Heart left ventricle (tissue), 13 donors: ENCODE results near the gene SPATS2L.

ENCODE experiments used
- POLR2A ChIP-seq, 2 donors: fragments of 450-650 bp; IDR thresholded peaks; one replicate each; pipeline ENCODE4 v1.6.1; 2017; ENCODE audit warnings: antibody characterized with exemption in 2 of 2, mild to moderate bottlenecking in 2 of 2, moderate library complexity in 2 of 2
- TF ChIP-seq, protein P1 (sequence below), 12 donors: fragments of 200-600 bp; sonication (generic) in 4 of 12; IDR thresholded peaks; one replicate each; pipeline versions ENCODE4 v1.5.0 to v1.8.0; 2018 to 2022; ENCODE audit warnings: antibody characterized with exemption in 12 of 12, mild to moderate bottlenecking in 5 of 12
- donor health status: ischemic (EF 13 %, LVEDD 7.1; RV severe dilation, severe dysfunction).
- donor health status: DM: no; HTN: yes; CAD: no.
- donor health status: DM: no; HTN: no; CAD: no.
- donor health status: ischemic (EF 25% LVEDD 6.9; RV normal size, moderate dysfunction).
- donor health status: ischemic (EF 25% LVEDD 5.7; RV mildly dilated, moderate dysfunction).
- donor health status: ischemic (EF 35%, LVEDD 5.7; RV mildly dilated, moderate dysfunction).
- donor health status: nonischemic (EF 11% LVEDD 7.7; RV severe dilation, severe dysfunction).
- donor health status: DM: yes; HTN: yes; CAD: no.
- donor health status: PGD.
- donor health status: ischemic (EF 29% LVEDD 5.4; RV normal size, mild dysfunction).
- donor health status: nonischemic (EF 23%, LVEDD 6.1; RV moderate dilation, normal function).

GRCh38 chr2:200377355-200378336 lies 71.2 kb downstream of the SPATS2L start:
- TF ChIP-seq, protein P1, sequence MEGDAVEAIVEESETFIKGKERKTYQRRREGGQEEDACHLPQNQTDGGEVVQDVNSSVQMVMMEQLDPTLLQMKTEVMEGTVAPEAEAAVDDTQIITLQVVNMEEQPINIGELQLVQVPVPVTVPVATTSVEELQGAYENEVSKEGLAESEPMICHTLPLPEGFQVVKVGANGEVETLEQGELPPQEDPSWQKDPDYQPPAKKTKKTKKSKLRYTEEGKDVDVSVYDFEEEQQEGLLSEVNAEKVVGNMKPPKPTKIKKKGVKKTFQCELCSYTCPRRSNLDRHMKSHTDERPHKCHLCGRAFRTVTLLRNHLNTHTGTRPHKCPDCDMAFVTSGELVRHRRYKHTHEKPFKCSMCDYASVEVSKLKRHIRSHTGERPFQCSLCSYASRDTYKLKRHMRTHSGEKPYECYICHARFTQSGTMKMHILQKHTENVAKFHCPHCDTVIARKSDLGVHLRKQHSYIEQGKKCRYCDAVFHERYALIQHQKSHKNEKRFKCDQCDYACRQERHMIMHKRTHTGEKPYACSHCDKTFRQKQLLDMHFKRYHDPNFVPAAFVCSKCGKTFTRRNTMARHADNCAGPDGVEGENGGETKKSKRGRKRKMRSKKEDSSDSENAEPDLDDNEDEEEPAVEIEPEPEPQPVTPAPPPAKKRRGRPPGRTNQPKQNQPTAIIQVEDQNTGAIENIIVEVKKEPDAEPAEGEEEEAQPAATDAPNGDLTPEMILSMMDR (IDR thresholded peaks at IDR 0.05), result no peak
- no peak for TF ChIP-seq POLR2A (IDR thresholded peaks at IDR 0.05)
